ENCODE results near the gene ZEB2.

The ZEB2 gene

DNA sequence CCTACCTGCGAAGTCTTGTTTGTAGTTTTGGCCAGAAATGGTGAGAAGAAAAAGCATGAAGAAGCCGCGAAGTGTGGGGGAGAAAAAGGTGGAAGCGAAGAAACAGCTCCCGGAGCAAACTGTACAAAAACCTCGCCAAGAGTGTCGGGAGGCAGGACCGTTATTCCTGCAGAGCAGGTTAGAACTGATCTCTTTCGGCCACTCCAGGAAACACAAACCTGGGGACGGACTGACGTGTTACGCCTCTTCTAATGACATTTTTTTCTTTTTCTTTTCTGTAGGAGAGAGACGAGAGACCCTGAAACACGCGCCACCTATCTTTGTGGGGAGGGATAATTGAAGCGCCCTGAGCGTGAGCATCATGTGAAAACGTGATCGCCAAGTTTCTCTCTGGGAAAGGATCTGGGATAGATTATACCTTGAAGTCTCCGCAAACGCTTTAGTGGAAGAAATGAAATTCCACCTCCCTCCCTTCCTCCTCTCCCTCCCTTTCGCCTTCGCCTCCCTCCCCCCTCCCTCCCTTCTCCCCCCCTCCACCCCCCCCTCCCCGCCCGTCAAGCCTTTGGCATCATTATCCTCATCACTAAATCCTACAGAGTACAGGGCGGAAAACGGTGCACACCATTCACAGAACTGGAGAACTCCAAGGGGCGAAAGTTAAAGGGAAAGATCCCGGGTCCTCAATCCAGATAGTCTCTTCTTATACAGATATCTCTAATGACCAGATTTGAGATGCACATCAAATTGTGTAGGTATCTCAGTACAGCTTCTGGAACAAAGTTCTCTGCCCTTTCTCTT lies at the start of gene ZEB2:
ZEB2 (minus strand) TSS at position 186 of the 798 bp plus-strand sequence. CDS start 2,769 bp downstream, outside the sequence.
- peak; percentile 46 for DNase-seq (ENCODE audit: low spot score)

DNA sequence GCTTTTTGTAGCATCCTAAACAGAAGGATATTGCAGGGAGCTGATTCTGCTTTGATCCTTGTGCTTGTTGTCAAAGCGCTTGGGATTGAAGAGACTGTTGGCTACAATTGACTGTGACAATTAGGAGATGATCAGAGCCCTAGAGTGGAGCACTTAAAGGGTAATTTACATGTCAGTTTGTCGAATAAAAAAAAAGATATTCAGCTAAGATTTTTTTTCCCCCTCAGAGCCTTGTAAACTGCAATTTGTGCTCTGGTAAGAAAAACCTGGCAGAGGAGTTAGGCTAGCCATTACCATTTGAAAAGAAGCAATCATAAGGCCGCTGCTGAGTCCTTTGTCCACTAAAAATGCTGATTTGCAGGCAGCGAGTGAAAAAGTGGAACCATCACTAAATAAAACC lies 47.8 kb upstream of the ZEB2 start:
- DNase-seq (ENCODE audit: low spot score), result no peak

DNA sequence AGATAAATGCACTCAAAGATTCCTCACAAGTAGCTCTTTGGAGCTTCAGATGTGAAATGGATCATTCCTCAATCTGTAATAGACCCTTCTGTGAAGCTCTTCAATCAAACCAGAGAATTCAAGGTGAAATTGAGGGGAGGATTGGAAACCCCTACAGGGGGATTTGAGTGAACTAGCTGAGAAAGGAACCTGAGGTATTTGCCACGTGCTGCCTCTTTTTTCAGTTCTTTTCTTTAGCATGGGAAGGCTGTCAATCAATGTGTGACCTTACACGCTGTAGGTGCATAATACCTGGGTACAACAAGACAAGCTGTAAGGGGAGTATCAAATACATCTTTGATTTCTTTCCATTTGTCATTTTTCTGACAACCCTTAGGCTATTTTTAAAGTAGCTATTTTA lies 46.5 kb upstream of the ZEB2 start:
- no peak for DNase-seq (ENCODE audit: low spot score)

DNA sequence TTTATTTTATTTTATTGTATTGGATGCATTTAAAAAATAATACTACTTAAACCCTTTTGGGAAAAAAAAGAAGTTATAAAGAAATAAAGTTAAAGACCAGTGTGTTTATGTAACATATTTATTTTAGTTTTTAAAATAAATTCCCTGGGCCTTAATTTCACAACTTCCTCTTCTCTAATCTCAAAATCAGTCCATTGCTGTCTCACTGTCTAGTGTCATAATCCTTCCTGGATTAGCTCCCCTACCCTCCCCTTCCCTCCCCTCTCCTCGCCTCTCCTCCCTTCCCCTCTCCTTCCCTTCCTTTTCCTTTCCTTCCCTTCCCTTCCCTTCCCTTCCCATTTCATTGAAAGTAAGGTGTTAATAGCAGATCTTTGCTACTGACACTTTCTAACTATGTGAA lies 40.3 kb upstream of the ZEB2 start:
- DNase-seq (ENCODE audit: low spot score), result no peak

DNA sequence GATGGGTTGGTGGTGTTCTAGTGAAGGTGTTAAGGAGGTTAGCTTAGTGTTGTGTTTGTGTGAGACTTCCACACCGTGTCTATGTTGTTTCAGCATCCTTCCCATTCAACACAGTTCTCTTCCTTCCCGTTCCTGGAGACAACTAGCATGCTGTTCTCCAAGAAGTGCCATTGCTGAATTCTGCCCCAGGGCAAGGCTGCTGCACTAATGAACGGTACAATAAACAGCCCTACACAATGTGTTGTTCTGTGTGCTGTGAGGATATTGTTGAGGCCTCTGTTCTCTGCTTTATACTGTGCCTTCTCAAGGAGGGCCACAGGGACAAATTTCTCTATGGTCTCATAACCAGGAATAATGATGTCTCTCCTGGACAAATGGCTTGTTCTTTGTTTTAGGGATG lies 39.8 kb upstream of the ZEB2 start:
- no peak for DNase-seq (ENCODE audit: low spot score)

DNA sequence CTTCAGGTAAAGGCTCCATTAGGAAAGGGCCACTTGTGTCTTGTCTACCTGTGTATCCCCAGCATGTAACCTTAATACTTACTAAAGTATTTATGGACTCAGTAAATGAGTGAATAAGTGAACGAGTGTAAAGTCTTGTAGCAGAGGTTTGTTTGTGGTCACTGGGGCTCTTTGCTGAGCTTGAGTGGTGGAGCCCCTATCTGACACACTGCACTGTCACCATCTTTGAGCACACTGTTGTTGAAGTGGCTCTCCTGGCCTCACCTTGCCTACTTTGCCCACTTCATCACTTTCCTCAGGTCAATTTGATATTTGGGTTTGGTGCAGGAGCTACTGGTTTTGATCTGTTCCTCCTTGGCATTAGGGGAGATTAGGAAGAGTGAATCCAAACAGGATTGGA lies 39.3 kb upstream of the ZEB2 start:
- no peak for DNase-seq (ENCODE audit: low spot score)

DNA sequence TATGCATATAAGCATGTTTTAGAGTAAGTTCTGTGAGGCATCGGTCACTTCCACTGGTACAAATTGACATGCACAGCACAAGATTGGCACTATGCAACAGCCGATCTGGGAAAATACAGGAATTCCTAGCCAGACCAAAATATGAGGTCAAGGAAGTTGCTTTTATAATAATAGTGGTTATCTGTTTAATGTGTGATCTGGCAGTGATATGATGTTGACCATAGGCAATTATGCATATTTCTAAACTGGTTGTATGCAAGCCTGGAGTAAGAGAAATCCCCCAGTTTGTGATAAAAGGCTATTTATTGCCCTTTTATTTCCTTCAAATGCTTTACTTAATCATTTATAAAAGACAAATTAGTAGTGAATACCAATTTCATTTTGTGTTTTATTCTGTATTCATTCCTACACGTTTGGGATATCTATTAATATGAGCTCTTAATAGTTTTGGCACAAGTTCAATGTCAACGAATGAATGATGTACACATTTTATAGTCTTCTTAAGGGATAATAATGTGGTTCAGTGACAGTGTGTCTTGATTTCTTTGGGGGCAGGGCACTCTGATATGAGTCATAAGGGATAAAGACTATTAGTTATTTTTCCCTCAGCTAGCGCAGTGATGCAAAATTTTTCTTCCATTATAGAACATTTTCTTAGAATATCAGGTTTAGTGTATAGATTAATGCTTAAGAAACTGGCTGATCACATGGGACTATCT lies 34.7 kb upstream of the ZEB2 start:
- no peak for DNase-seq (ENCODE audit: low spot score)

DNA sequence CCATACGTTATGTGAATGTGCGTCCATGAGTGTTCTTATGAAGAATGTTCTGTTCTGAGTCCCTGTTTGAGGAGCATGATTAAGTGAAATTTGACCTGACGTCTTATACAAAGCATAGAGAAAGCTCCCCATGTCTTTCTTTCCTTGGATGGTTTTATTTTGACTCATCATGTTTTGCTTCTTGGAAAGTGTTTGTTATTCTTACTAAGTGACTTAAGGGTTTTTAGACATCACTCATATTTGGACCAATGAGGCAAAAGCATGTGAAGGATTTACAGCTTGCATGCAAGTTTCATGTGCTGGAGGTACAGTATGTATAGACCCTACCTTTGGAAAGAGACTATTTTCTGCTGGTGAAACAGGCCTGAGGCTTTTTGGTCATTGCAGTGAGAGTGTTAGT lies 33.5 kb upstream of the ZEB2 start:
- DNase-seq (ENCODE audit: low spot score), result no peak

DNA sequence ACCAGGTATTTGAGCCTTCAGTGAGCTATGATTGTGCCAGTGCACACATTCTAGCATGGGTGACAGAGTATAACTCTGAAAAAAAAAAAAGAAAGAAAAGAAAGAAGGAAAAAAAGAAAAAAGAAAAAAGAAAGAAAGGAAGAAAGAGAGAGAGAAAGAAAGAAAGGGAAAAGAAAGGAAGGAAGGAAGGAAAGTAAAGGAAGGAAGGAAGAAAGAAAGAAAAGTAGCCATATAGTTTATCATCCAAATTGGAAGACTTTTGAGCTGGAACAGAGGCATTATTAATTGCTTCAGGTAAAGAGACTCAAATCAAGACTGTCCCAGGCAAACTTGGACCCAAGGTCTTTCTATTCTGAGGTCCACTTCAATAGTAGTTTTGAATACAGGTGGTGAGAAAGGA lies 32.9 kb upstream of the ZEB2 start:
- DNase-seq (ENCODE audit: low spot score), result no peak

DNA sequence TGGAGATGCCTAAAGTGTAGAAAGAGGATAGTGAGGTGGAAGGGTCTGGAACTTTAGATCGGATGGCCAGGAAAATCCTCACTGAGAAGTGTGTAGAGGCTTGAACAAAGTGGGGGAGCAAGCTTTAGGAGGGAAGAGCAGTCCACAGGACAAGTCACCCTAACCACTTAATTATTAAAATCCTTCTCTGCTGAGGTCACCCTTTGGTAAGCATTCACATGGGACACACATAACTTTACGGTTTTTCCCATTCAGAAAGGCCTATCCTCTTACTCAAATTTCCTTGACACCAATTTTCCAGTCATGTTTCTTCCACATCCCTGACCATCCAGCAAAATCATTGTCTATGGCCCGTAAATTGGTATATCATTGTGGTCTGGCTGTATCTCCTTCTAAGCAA lies 31.0 kb upstream of the ZEB2 start:
- DNase-seq (ENCODE audit: low spot score), result no peak

DNA sequence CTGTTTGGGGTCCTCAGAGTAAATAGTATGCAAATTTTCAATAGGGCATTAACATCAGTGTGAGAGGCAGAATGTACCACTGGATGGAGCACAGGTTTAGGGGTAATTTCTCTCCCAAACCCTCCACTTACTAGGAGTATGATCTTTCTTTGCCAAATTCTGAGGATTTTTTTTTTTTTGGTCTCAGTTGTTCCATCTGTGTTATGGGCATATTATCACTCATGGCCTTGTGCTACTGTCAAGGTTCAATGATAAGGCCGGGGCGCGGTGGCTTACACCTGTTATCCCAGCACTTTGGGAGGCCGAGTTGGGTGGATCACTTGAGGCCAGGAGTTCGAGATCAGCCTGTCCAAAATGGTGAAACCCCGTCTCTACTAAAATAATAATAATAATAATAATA lies 30.2 kb upstream of the ZEB2 start:
- DNase-seq (ENCODE audit: low spot score), result no peak

DNA sequence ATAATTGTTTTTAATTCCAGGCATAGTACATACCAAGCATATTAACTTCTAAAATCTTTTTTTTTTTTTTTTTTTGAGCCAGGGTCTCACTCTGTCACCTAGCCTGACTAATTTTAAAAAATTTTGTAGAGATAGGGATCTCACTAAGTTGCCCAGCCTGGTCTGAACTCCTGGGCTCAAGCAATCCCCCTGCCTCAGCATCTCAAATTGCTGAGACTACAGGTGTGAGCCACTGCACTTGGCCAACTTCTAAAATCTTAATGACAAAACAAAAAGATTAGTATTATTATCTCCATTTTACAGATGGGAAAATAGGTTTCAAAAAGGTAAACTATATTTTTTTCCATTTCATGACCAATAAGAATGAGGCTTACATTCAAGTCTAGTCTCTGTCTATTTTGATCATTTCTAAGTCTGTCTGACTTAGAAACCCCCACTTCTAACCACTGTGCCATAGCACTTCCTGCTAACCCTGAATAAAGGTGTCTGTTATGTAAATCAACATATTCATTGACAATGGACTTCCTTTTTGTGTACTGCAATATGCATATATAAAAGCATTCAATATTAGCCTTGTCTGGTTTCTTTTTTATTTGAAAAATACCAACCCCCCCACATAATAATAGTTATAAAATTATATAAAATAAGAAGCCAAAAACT lies 28.7 kb upstream of the ZEB2 start:
- DNase-seq (ENCODE audit: low spot score), result no peak

DNA sequence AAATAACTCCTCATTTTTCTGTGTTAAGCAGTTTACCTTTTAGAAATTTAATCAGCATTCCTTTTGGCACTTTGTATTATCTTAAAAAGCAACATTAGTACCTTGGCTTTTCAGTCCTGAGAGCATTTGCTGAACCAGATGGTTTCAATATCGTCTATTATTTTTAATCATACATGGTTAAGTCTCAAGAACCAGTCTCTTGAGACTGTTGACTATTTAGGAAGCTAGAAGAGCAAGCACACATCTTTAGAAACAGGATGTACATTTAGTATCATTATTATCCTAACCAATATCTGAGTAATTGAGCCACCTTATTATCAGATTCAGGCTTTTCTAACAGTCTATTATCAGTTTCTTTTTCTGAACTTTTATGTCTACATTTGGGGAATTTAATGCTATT lies 28.2 kb upstream of the ZEB2 start:
- no peak for DNase-seq (ENCODE audit: low spot score)

DNA sequence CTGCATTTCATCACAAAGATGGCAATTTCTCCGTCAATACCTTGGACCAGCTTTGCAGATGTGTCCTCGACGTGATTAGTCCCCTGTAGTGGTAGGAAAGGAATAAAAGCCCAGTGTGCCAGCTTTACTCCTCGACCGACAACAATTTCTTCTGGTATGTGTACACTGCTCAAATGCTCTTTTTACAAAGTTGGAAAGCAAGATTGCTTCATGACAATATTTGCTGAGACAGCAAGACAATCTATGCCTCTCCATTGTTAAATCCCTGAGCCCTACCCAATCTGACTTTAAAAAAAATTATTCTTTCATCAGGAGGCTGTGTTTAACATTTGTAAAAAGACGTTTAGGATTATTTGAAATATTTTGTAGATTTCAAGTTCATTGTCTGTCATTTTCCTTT lies 27.6 kb upstream of the ZEB2 start:
- no peak for DNase-seq (ENCODE audit: low spot score)

DNA sequence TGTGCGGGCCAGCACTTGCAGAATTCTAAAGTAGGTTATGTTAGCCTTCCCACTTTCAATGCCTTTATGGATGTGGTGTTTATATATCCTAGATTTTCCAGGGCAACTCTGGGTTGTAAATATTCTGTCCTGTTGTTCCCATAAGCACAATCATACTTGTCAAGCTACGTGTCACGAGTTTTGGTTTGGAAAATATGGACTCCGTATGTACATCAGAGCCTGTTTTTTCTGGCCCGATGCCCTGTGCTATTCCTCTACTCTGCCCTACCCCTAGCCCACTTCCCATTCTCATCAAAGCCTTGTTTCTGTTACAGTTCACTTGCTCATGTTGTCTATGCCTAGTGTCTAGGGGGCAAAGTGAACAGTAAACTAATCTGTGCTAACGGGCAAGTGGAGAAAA lies 27.0 kb upstream of the ZEB2 start:
- no peak for DNase-seq (ENCODE audit: low spot score)

DNA sequence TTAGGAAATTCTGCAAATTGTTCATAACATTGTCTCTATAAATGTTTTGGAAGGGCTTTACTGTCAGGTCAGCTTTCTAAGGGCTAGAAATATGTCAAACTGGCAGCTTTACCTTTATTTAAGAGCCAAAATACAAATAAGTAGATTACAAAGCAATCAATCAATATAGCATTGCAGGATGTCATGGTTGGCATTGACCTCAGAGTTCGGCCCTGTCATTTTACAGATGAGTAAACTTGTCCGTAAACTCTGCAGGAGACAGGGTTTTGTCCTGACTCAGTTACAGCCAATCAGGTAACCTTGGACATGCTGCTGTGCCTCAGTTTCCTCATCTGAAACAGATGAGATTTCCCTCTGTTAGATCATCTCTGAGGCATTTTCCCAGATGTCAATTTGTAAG lies 25.9 kb upstream of the ZEB2 start:
- no peak for DNase-seq (ENCODE audit: low spot score)

DNA sequence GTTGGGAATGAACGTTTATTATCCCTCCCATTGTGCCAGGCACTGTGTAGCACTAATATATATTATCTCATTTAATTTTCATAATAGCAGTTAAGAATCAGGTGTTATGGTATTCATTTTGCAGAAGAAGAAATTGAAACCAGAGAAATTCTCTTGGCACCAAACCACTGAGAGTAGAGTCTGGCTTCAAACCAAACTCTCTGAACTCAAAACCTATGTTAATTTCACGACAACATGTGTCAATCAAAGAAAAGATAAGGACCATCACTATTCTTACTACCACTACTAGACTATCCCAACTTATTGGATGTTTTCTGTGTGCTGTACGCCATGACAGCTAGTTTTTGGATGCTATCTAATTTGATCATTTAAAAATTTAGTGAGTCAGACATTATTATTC lies 24.1 kb upstream of the ZEB2 start:
- no peak for DNase-seq (ENCODE audit: low spot score)

DNA sequence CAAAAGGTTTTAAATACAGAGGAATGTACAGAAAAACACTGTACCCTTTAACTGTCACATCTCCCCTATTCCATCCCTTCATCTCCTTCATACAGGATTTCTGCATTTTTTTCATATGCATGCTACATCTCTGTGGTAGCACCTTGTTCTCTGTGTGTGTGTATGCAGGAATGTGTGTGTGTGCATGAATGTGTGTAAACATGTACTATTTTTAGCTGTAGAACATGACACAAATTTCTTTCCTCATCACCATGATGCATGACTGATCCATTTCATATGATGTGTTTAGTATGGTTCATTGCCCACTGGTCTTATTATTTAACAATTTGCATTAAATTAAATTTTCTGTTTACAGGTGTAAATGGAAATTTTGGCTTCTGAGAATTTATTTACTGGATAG lies 21.5 kb upstream of the ZEB2 start:
- no peak for DNase-seq (ENCODE audit: low spot score)

DNA sequence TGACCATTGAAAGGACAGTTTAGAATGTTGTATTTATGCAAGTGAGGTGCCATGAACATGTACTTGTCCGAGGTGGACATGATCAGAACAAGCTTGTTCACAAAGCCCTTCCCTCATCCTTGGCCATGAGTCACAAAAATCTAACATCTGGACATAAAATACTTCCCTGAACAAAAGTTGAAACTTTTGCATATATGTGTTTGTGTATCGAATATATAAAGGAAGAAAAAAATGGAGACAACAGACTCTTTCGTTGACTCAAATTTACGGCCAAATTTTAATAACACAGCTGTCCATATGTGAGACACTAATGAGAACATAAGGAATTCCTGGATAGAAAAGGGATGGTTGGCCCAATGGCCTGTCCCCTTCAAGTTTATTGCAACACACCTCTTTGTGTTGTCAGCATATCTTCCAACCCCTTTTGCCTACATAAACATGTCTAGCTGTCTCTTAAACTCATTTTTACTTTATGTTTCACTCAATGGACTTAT lies 19.4 kb upstream of the ZEB2 start:
- no peak for DNase-seq (ENCODE audit: low spot score)

DNA sequence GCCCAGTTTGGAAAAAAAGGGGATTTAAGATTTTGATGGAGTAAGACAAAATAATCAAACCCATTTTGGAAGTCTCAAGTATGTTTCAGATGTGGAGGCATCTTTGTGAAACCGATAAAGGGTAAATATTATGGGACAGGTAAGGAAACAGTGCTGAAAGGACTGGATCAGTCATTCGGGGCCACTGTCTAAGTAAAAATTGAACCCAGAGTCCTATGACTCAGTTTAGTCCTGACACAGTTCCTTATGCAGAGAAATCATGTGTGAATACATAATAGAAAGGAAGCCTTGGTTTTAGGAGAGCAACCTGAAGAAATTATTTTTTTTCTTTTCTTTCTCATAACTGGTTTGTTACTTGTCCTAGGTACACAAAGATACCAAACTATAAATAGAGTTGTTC lies 15.4 kb upstream of the ZEB2 start:
- DNase-seq (ENCODE audit: low spot score), result no peak

DNA sequence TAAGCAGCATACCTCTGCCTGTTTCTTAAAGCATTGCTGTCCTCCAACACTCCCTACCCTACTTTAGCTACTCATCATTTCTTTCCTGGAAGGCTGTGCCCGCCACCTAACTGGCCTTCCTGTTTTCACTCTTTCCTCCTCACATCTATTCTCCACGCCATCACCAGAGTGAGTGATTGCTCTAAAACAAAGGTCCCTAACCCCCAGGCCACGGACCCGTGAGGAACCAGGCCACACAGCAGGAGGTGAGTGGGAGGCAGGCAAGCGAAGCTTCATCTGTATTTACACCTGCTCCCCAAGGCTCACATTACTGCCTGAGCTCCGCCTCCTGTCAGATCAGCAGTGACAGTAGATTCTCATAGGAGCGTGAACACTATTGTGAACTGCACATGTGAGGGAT lies 13.3 kb upstream of the ZEB2 start:
- no peak for DNase-seq (ENCODE audit: low spot score)

DNA sequence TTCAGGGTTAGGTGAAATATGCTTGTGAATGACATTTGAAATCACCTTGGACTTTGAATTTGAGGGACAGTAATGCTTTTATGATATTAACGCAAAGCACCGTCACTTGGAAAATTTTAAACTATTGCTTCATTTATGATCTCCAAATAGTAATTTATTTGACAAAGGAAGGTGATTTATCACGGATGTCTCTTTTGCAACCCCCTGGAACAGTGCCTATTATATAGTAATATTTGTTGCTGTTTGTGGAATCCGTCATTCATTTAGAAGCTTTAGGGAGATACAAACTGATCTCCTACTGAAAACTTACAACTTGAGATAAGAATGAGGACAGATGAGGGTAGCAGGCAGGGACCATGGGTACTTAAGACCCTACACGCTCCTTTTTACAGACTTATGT lies 10.7 kb upstream of the ZEB2 start:
- no peak for DNase-seq (ENCODE audit: low spot score)

DNA sequence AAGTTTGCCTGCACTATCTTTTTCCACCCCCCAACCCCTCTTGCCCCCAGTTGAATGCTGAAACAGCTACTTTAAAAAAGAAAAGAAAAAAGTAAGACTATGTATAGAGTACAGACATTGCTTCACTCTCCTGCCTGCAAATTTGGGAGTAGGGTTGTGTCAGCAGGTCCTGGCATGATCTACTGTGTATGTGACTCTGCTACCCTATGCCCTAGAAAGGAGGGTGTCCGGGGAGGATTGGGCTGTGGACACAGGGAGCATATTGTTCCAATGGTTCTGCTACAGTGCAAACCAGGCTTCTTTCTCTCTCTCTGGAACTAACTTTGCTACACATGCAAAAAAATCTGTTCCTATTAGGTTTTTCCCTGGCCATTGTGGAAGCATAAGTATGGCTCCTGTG lies 9.9 kb upstream of the ZEB2 start:
- DNase-seq (ENCODE audit: low spot score), result no peak
